Measurements from ENCODE around the gene ATP5MG.
"Not testable (repeated sequence)": the region's sequence is repeated elsewhere in the genome, so short reads cannot be mapped to it uniquely, and the experiment has no call there.

The ATP5MG gene

GRCh38 chr11:118410055-118410745 is 8.8 kb downstream of the ATP5MG start:
- no peak for DNase-seq

- no peak for DNase-seq
These were observed 10.1 kb downstream of the ATP5MG start for GRCh38 chr11:118411530-118411929.

GRCh38 chr11:118412921-118413320 is 11.5 kb downstream of the ATP5MG start:
- DNase-seq = no peak

GRCh38 chr11:118415062-118415738 is 13.8 kb downstream of the ATP5MG start:
- DNase-seq = no peak

GRCh38 chr11:118415739-118416068 is 14.3 kb downstream of the ATP5MG start:
- peak; percentile 90 for DNase-seq

GRCh38 chr11:118416900-118417299 is 15.5 kb downstream of the ATP5MG start:
- DNase-seq = not testable (repeated sequence)

GRCh38 chr11:118417801-118418200 is 16.4 kb downstream of the ATP5MG start:
- no peak for DNase-seq

- no peak for DNase-seq
These were observed 17.4 kb downstream of the ATP5MG start for GRCh38 chr11:118418766-118419165.

GRCh38 chr11:118427707-118428106 is 26.3 kb downstream of the ATP5MG start:
- no peak for DNase-seq

GRCh38 chr11:118430956-118431355 is 29.6 kb downstream of the ATP5MG start:
- no peak for DNase-seq

- DNase-seq = no peak
These were observed 32.7 kb downstream of the ATP5MG start for GRCh38 chr11:118434123-118434552.

- DNase-seq = no peak
These were observed 33.3 kb downstream of the ATP5MG start for GRCh38 chr11:118434553-118435289.

- DNase-seq = no peak
These were observed 34.0 kb downstream of the ATP5MG start for GRCh38 chr11:118435290-118435892.

GRCh38 chr11:118435893-118436624 is 34.7 kb downstream of the ATP5MG start, which contains the start of gene KMT2A:
Gene KMT2A, plus strand, starts transcription at chr11:118436492. Its CDS starts 21 bp downstream, at chr11:118436513.
- peak; percentile 92 for DNase-seq

- DNase-seq = no peak
These were observed 35.3 kb downstream of the ATP5MG start for GRCh38 chr11:118436639-118437207.

GRCh38 chr11:118437208-118438125 is 36.1 kb downstream of the ATP5MG start:
- DNase-seq = no peak

GRCh38 chr11:118438314-118438931 is 37.0 kb downstream of the ATP5MG start:
- peak; percentile 82 for DNase-seq

- DNase-seq = no peak
These were observed 38.2 kb downstream of the ATP5MG start for GRCh38 chr11:118439646-118440045.

- DNase-seq = no peak
These were observed 40.4 kb downstream of the ATP5MG start for GRCh38 chr11:118441770-118442275.

GRCh38 chr11:118442301-118442700 is 40.9 kb downstream of the ATP5MG start:
- DNase-seq = no peak

Data from amniotic stem cell (primary cell).